T47D (cell line): ENCODE data around the gene ERN1.
A peak's percentile ranks its signal among the peaks of the same experiment; 100 is the strongest.

Source experiments
- DNase-seq, 2 experiments: peaks; one replicate each; pipeline versions ENCODE4 v3.0.0 to v3.0.0-alpha.2; 2011 to 2012; ENCODE audit warnings: low read depth in 1 of 2, low spot score in 1 of 2
- JUND ChIP-seq: IDR thresholded peaks from 2 replicates; pipeline ENCODE4 v1.6.1; 2012; ENCODE audit warnings: low read depth
- in situ Hi-C: cut with HindIII; loops from 2 replicates; pipeline ENCODE4 v1.10.0; 2016; ENCODE audit warnings: low sequenced_read_pairs, low pct_unique_long_range_greater_than_20kb

Gene ERN1

GRCh38 chr17:64042700-64043485 lies 87.1 kb downstream of the ERN1 start:
- no peak for DNase-seq
- in situ Hi-C loops: no loop called here
- TF ChIP-seq JUND: no peak

- no peak for DNase-seq
- no peak for TF ChIP-seq JUND
- in situ Hi-C loops: no loop called here
Observed at GRCh38 chr17:64041912-64042311, 88.0 kb downstream of the ERN1 start.

GRCh38 chr17:64040206-64040605 lies 89.7 kb downstream of the ERN1 start:
- no peak for DNase-seq
- in situ Hi-C loops: no loop called here
- TF ChIP-seq JUND: no peak

GRCh38 chr17:64039106-64039400 lies 90.9 kb downstream of the ERN1 start:
- DNase-seq: no peak
- in situ Hi-C loops: no loop called here
- no peak for TF ChIP-seq JUND

- in situ Hi-C loops: no loop called here
- no peak for DNase-seq
- no peak for TF ChIP-seq JUND
Observed at GRCh38 chr17:64038331-64039105, 91.4 kb downstream of the ERN1 start.

- in situ Hi-C loops: no loop called here
- no peak for DNase-seq
- TF ChIP-seq JUND: no peak
Observed at GRCh38 chr17:64037802-64038201, 92.1 kb downstream of the ERN1 start.

- in situ Hi-C loops: no loop called here
- DNase-seq: no peak
- no peak for TF ChIP-seq JUND
Observed at GRCh38 chr17:64037180-64037579, 92.8 kb downstream of the ERN1 start.

GRCh38 chr17:64036198-64036922 lies 93.6 kb downstream of the ERN1 start:
- DNase-seq: peak in 1 of 2 experiments; percentile 47
- in situ Hi-C loops: no loop called here
- TF ChIP-seq JUND: no peak

GRCh38 chr17:64032081-64032480 lies 97.9 kb downstream of the ERN1 start:
- no peak for DNase-seq
- TF ChIP-seq JUND: no peak
- in situ Hi-C loops: no loop called here

- DNase-seq: peak in 1 of 2 experiments; percentile 80
- in situ Hi-C loops: no loop called here
- no peak for TF ChIP-seq JUND
Observed at GRCh38 chr17:64028874-64029464, 101.0 kb downstream of the ERN1 start.

GRCh38 chr17:64025732-64026294 lies 104.1 kb downstream of the ERN1 start:
- DNase-seq: peak in 1 of 2 experiments; percentile 84
- no peak for TF ChIP-seq JUND
- in situ Hi-C loops: no loop called here
